Cardiac atrium fibroblast (primary cell): ENCODE results near the gene VAC14. TPM values are rescaled to one million over a fixed set of nuclear protein-coding genes. Genes with fewer than 3 reads are reported as not detected.

Experiments used
- total RNA-seq: library from RNA; depleted of rRNA; stranded (reverse); fragments of >200 nt; gene quantifications from 2 replicates; pipeline ENCODE4 v1.2.3, GENCODE V29; 2015

The VAC14 gene
- total RNA-seq: 20.0 and 21.1 TPM in 2 replicates

DNA sequence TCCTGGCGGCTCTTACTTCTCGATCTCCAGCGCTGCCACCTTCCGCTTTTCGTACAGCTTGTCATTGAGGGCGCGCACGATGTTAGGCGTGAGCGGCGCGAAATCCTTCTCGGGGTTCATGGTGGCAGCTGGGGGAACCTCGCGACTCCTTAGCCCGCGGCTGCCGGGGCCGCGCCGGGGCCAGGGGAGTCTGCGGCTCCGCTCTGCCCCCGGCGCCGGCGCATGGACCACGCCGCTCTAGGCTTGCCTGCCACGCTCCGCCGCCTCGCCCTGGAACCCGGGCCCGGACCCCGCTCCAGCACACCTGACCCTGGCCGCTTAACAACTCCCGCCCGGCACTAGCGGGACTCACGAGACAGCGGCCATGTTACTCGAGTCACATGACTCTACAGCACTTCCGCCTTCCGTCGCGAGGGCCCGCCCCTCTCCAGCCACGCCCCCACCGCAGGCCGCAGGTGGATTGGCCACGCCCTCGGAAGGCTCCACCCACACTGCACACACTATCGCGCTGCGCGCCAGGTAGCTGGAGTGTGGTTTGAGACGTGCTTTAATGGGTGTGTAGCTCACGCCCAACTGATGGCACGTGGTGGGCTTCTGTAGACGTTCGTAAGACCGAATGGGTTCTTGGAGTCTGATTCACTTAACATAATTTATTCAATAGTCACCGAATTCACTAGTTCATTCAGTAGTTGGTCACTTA lies at the start of gene VAC14:
Gene VAC14, minus strand, starts transcription at position 378 of the 700 bp plus-strand sequence. Its CDS starts 258 bp downstream, at position 120.

DNA sequence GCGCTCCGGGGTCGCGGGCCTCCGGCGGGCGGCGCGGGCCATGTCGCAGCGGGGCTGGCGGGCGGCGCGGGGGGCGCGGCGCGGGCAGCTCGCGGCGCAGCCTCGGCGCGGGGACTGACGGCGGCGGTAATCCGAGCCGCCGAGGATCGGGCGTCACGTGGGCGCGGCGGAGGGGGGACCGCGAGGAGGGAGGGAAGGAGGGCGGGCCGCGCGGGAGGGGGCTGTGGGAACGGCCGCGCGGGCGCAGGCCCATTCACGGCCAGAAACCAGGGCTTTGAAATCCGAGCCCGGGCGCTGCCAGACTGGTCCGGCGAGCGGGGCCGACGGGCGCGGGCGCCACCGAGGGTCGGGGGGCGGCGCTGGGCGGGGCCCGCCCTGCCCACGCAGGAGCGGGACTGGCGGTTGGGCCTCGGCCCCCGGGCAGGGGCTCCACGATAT lies 115.0 kb downstream of the VAC14 start, which contains the start of gene MTSS2:
Gene MTSS2, minus strand, starts transcription at position 116 of the 438 bp plus-strand sequence. CDS start 262 bp downstream, outside the sequence.

DNA sequence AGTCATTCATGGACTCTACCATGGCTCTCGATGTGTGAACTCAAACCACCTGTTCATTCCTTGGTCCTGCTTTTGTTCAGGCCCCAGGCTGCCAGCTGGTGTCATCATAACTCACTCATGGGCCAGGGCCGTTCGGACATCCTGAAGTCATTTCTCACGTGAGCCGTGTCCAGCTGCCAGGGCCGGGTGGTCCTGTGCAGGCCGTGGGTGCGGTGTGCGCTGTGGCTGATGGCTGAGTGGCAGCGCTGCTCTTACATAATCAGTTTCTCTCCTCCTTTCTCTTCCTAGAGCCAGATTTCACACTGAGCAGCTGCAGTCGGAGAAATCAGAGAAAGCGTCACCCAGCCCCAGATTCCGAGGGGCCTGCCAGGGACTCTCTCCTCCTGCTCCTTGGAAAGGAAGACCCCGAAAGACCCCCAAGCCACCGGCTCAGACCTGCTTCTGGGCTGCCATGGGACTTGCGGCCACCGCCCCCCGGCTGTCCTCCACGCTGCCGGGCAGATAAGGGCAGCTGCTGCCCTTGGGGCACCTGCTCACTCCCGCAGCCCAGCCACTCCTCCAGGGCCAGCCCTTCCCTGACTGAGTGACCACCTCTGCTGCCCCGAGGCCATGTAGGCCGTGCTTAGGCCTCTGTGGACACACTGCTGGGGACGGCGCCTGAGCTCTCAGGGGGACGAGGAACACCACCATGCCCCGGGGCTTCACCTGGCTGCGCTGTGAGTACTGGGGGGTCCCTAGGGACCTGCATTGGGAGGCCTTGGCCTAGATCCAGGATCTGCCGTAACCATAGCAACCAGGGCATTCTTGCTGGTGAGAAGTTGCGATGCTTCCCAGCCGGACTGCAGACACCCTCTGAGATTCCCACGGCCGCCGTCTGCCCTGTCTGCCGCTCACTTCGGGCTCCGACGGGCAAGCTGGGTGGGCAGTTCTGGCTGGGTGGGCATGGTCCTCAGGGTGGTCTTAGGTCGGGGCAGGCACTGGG lies 154.4 kb downstream of the VAC14 start, which contains the start of gene IL34:
Gene IL34, plus strand, starts transcription at position 300 of the 982 bp plus-strand sequence. Its CDS starts 389 bp downstream, at position 689.

Other genes with a start within 250 kb of the VAC14 start
- gene IL34, start 154.6 kb downstream of the VAC14 start, total RNA-seq: 4.9 TPM in 1 of 2 replicates, not detected in the other
- gene MTSS2, start 115.1 kb downstream of the VAC14 start, total RNA-seq: 18.6 and 20.4 TPM in 2 replicates